Dedifferentiated amniotic fluid mesenchymal stem cell (primary cell): ENCODE measurements around the gene ZNF839.
"Not testable (repeated sequence)": the region's sequence is repeated elsewhere in the genome, so short reads cannot be mapped to it uniquely, and the experiment has no call there.

Experiments used
- DNase-seq: peaks from one replicate; pipeline ENCODE4 v3.0.0-alpha.2; 2016; ENCODE audit errors: extremely low spot score

ZNF839 gene

DNA sequence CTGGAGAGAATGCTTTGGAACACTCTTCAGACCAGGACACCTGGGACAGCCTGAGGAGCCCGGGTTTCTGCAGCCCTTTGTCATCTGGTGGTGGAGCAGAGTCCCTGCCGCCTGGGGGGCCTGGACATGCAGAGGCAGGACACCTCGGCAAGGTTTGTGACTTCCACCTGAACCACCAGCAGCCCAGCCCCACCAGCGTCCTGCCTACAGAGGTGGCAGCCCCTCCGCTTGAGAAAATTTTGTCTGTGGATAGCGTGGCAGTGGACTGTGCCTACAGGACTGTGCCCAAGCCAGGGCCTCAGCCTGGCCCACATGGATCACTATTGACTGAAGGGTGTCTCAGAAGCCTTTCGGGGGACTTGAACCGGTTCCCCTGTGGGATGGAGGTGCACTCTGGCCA, 22.0 kb downstream of the ZNF839 start:
- no peak for DNase-seq

DNA sequence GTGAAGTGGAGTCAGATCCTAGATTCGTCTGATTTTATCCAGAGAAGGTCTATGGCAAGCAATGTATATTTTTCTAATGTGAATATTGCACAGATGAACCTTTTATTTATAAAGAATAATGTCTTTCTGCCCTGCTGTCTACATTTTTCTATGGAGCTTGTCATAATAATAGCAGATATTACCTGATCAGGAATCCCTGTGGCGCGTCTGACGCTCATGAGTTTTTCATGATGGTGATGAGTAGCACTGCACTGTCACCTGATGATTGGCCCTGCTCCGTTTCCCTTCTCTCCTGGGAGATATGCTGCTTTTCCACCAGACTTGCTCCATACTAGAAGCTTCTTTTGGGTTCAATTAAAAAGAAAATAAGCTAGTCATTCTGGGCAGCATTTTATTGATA, 22.7 kb downstream of the ZNF839 start:
- no peak for DNase-seq

GRCh38 chr14:102344084-102344483, 24.5 kb downstream of the ZNF839 start:
- no peak for DNase-seq

DNA sequence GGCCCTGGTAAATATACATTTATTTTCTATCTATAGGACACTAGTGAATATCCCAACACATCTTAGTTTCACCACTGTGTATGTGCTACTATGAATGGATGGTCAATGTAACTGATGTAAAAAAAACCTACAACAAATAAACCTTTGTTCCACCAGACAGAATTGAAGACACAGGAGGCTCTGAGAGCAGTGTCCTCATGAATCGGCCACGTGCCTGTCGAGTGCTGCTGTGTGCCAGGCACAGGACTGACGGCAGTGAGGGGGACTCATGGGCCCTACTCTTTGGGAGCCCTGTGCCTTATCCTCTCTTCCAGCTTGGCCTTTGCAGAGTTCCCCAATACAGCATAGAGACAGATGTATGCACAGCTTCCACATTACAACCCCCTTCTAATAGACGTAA, 24.9 kb downstream of the ZNF839 start:
- DNase-seq: no peak

DNA sequence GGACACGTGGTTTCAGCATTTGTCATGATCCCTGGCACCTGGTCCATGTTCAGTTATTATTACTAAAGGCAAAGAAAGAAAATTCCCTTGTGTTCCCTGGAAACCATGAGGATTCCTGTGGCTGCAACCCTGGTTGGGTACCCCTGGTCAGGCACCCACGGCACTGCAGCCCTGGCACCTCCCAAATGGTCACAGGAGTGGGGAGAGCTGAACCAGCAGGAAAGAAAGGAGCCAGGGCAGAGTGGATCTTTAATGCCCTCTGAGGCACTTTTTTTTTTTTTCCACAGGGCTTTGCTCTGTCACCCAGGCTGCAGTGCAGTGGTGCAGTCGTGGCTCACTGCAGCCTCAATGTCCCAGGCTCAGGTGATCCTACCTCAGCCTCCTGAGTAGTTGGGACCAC, 25.7 kb downstream of the ZNF839 start:
- no peak for DNase-seq

DNA sequence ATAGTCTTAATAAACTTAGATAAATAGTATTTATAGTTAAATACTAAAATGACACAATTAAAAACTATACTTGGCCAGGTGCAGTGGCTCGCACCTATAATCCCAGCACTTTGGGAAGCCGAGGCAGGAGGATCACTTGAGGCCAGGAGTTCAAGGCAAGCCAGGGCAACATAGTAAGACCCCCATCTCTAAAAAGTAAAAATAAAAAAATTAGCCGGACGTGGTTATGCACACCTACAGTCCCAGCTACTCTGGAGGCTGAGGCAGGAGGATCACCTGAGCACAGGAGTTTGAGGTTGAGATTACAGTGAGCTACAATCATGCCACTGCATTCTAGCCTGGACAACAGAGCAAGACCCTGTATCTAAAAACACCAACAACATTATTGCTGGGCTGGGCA, 27.1 kb downstream of the ZNF839 start:
- no peak for DNase-seq

DNA sequence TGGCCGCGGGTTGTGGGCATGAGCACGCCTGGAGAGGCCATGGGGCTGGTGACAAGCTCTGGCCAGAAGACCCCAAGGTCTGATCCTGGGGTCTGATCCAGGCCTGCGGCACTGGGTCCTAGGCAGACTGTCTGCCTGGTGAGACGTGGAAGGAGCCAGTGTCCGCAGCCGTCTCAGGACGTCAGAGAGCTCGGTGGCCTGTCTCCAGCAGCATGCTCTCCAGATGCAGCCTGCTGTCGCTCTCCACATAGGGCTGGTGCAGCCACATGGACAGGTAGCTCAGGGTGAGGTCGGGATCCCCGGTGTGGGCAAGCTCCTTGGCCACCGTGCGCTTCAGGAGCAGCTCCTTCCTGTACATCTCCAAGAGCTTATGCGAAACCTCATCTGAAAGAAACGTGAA, 28.8 kb downstream of the ZNF839 start:
- no peak for DNase-seq

GRCh38 chr14:102351023-102351422, 31.5 kb downstream of the ZNF839 start:
- no peak for DNase-seq

DNA sequence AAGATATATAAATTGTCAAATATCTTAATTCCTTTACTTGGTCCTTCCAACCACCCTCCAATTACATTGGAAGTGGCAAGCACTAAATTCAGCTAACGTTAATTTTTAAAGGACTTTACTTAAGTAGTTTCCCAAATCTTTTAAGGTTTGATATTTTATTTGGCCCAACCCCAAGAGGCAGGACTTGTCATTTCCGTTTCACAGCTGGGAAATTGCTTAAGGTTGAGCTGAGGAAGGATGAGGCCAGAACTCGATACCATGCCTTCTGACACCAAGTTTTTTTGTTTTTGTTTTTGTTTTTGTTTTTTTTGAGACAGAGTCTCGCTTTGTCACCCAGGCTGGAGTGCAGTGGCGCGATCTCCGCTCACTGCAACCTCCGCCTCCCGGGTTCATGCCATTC, 32.0 kb downstream of the ZNF839 start:
- not testable (repeated sequence) for DNase-seq

DNA sequence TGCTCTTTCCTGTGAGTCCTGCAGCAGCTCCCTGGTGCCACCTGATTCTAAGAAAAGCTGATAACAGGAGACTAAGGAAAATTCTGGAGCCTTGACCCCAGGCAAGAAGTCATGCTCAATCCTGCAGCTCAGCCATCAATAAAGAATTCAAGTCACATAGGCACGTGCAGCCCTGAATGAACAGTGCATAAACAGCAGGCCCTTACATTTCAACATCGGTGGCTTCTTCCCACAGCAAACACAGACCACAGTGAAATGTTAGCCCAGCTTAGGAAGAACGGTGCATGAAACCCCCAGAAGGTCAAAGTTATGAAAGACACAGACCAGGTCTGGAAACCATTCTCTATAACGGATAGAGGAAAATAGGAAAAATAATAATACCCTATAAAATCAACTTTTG, 32.7 kb downstream of the ZNF839 start:
- DNase-seq: no peak

- DNase-seq: no peak
These were observed 33.6 kb downstream of the ZNF839 start for GRCh38 chr14:102353126-102353619.

- DNase-seq: no peak
These were observed 36.7 kb downstream of the ZNF839 start for GRCh38 chr14:102356280-102356679.

GRCh38 chr14:102359341-102359740, 39.8 kb downstream of the ZNF839 start:
- DNase-seq: no peak

DNA sequence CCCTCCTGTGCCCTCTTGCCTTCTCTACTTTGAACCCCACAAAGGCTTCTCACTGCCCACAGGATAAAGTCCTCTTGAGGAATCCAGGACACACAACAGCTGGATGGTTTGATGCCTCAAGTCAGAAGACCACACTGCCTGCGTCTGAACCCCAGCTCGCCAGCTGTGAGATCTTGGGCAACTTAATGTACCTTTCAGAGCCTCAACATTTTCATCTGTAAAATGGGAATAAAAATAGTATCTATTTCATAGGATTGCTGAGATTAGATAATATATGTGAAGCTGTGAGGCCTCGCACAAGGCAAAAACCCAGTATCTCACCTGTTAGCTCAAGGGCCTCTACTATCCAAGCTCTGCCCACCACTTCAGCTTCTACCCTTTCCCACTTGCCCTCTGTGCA, 40.8 kb downstream of the ZNF839 start:
- no peak for DNase-seq

DNA sequence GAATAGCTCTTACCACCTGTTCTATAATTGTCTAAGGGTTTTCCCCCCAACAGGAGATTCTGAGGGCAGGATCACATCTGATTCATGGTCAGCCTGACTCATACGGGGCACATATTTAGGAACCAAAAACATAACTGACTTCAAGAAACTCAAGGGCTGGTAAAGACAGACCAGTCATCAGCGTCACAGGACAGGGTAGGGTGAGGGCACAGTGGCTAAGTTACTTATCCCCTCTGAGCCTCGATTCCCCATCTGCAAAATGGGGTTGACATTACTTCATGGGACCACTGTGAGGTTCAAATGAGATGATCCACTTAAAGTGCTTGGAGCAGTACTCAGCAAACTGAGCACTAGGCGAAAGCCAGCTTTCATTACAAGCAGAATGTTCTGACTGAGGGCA, 42.5 kb downstream of the ZNF839 start:
- peak; percentile 16 for DNase-seq

DNA sequence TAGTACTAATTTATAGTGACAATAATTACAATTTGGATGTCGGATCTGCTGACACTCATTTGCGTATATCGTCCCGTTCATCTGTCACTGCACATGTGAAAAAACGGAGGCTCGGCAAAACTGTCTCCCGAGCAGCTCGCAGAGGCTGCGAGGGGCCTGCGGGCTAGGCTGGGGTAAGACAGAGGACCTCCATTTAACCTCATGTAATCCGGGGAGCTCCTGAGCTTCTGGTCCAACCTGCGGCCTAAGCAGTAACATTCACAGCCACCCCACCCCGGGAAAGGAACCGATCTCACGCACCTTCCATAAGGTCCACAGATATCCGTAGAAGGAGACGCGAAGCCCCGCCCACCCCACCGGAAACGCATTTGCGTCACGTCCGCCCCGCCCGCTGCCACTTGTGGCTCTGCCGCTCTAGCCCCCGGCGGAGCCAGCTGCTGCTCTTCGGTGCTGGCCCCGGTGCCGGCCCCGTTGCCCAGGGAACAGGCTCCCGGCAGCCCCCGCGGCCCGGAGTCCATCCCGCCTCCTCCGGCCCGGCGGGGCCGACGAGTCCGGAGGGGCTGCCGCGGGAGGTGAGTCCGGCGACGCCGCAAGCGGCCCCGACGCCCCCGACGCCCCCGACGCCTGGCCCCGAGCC, 43.1 kb downstream of the ZNF839 start, which contains the start of the genes CINP and TECPR2:
Gene CINP, minus strand, starts transcription at position 346 of the 637 bp plus-strand sequence. Its CDS starts 39 bp downstream, at position 307.
Gene TECPR2, plus strand, starts transcription at position 397 of the 637 bp plus-strand sequence. CDS start 13,781 bp downstream, outside the sequence.
- DNase-seq: peak; percentile 97

DNA sequence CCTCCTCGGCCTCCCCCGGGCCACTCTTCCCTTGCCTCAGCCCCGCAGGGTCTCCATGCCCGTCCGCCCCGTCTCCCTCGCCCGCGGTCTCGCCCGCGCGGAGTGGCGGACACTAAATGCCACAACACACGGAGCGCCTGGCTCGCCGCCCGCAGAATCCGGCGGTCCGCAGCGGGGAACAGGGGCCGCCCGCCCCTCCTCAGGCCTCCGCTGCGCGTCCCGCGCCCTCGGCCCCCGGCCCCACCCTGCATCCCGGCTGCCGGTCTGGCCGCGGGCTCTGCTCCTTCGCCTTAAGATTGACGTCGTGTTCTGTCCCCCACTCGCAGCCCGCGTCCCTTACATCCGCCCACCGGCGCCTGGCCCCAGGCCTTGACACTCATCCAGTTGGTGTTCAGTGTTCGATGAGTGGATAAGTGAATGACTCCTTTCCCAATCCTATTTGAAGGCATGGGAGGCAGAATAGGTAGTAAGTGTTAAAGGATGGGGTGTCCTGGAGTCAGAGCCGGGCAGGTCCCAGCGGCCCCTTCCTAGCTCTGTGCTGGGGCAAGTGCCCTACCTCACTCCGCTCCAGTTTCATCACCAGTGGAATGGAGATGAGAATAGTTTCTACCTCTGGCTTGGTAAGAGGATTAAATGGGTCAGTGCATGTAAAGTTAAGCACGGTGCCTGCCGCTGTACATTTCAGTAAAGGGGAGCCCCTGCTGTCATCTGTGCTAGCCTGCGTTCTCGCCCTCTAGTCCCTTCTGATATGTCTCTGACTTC, 43.8 kb downstream of the ZNF839 start:
- DNase-seq: peak; percentile 43

DNA sequence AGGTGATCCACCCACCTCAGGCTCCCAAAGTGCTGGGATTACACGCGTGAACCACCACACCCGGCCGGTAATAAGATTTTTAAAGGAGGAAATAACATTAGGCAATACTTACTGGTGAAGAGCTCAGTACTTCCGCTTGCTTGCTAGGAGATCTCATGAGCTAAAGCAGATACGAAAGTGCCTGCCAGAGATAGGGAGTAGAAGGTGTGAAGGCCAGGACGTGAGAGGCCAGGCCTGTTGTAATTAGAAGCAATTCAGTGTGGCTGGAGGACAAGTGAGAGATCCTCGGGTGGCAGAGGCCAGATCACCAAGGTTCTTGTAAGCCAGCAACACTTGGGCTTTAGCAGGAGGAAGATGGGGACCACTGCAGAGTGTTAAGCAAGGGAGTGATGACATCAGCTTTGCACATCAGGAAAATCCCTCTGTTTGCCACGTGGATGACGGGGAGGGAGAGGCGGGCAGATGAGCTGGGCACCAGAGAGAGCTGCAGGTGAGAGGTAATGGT, 50.8 kb downstream of the ZNF839 start:
- DNase-seq: no peak

DNA sequence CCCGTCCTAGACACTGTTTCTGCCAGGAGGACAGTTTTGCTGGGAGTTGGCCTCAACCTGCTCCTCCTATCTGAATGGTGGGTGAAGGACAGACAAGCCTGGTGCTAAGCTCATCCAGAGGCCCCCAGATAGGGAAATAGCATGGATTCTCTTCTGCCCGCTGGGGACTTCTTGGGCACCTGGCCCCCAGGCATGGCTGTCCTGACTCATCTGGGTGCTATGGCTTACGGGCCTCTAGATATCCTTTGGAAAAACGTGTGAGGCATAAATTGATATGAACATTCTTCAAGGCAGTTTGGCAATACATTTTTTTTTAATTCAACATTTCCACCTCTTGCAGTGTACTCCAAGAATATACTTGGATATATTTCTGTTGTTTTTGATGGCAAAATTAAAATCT, 51.8 kb downstream of the ZNF839 start:
- no peak for DNase-seq

GRCh38 chr14:102373110-102373509, 53.6 kb downstream of the ZNF839 start:
- no peak for DNase-seq

- DNase-seq: no peak
These were observed 54.7 kb downstream of the ZNF839 start for GRCh38 chr14:102374264-102374663.

GRCh38 chr14:102375119-102375518, 55.6 kb downstream of the ZNF839 start:
- DNase-seq: no peak

GRCh38 chr14:102377696-102378095, 58.1 kb downstream of the ZNF839 start:
- DNase-seq: no peak
